CD4-positive, alpha-beta memory T cell (primary cell): Measurements from ENCODE around the gene TSHZ2. TPM values are rescaled to one million over a fixed set of nuclear protein-coding genes. Genes with fewer than 3 reads are reported as not detected.

Source experiments
- CTCF ChIA-PET: fragments of 350-600 bp; sonication (Branson Sonifier 250); formaldehyde crosslinking; loops from one replicate; lab custom pipeline; 2021; ENCODE audit warnings: inconsistent platforms; ENCODE audit not compliant: partially characterized antibody; lab: Charles Lee
- POLR2A ChIA-PET: fragments of 350-600 bp; sonication (Branson Sonifier 250); formaldehyde crosslinking; loops from one replicate; lab custom pipeline; 2021; ENCODE audit not compliant: partially characterized antibody; lab: Charles Lee
- DNase-seq, 5 donors: peaks; one replicate each; pipeline versions ENCODE4 v3.0.0 to v3.0.0-alpha.2; 2020 to 2022; ENCODE audit warnings: mixed read lengths in 1 of 5
- H3K27ac ChIP-seq: one replicate; pipeline ENCODE4 v1.7.0; 2013; ENCODE audit warnings: low read depth, low read length
- H3K27me3 ChIP-seq: 2 replicates; pipeline ENCODE4 v1.7.0; 2013; ENCODE audit warnings: mild to moderate bottlenecking, low read length, moderate library complexity; ENCODE audit not compliant: insufficient read depth
- H3K36me3 ChIP-seq: 2 replicates; pipeline ENCODE4 v1.7.0; 2013; ENCODE audit warnings: mild to moderate bottlenecking, low read length, moderate library complexity; ENCODE audit not compliant: insufficient read depth
- H3K4me1 ChIP-seq: 2 replicates; pipeline ENCODE4 v1.7.0; 2013; ENCODE audit warnings: mild to moderate bottlenecking, low read length, moderate library complexity; ENCODE audit not compliant: insufficient read depth
- H3K4me3 ChIP-seq, 2 donors: one replicate each; pipeline ENCODE4 v1.7.0; 2013; ENCODE audit warnings: low read length in 2 of 2, mild to moderate bottlenecking in 1 of 2
- H3K9me3 ChIP-seq, 2 donors: one replicate each; pipeline ENCODE4 v1.7.0; 2013; ENCODE audit warnings: low read length in 2 of 2, control low read depth in 1 of 2; ENCODE audit not compliant: control insufficient read depth in 1 of 2
- H3K27ac Mint-ChIP-seq, 7 donors: one replicate each; pipeline ENCODE4 v1.8.0; 2020 to 2021; ENCODE audit warnings: mixed read lengths in 7 of 7, mild to moderate bottlenecking in 6 of 7, inconsistent platforms in 3 of 7, moderate library complexity in 3 of 7
- H3K27me3 Mint-ChIP-seq, 2 donors: one replicate each; pipeline ENCODE4 v1.8.0; 2020 to 2021; ENCODE audit warnings: mixed read lengths in 2 of 2
- H3K36me3 Mint-ChIP-seq, 2 donors: one replicate each; pipeline ENCODE4 v1.8.0; 2020 to 2021; ENCODE audit warnings: mixed read lengths in 2 of 2, inconsistent platforms in 1 of 2, mild to moderate bottlenecking in 1 of 2
- H3K4me1 Mint-ChIP-seq, 4 donors: one replicate each; pipeline ENCODE4 v1.8.0; 2020 to 2021; ENCODE audit warnings: mixed read lengths in 4 of 4, mild to moderate bottlenecking in 1 of 4
- H3K4me3 Mint-ChIP-seq, 8 donors: one replicate each; pipeline ENCODE4 v1.8.0; 2020 to 2021; ENCODE audit warnings: mixed read lengths in 8 of 8, mild to moderate bottlenecking in 7 of 8, moderate library complexity in 6 of 8, inconsistent platforms in 3 of 8
- H3K9me3 Mint-ChIP-seq, 8 donors: one replicate each; pipeline ENCODE4 v1.8.0; 2020 to 2021; ENCODE audit warnings: mixed read lengths in 8 of 8, mild to moderate bottlenecking in 5 of 8, inconsistent platforms in 3 of 8, moderate library complexity in 1 of 8
- intact Hi-C: fragments of 100-400 bp; cut with micrococcal nuclease; formaldehyde crosslinking; loops from one replicate; pipeline ENCODE4 v1.15.1; 2023
- polyA plus RNA-seq, 2 donors: library from polyadenylated mRNA; unstranded; fragments of 300-500 nt; fragmentation: Illumina TruSeq; gene quantifications; one replicate each; pipeline ENCODE4 v1.2.3, GENCODE V29; 2021
- total RNA-seq, 2 experiments: library from RNA; stranded (reverse); gene quantifications; one replicate each; pipeline ENCODE4 v1.2.3, GENCODE V29; 2021

TSHZ2 gene
- total RNA-seq (10 to 100 TPM; 30.2 to 31.8 TPM), polyA plus RNA-seq (1 to 10 TPM; 2.3 to 4.1 TPM)

GRCh38 chr20:52972190-52972937 is at the start of gene TSHZ2:
TSHZ2 (plus strand) TSS chr20:52972358; CDS start chr20:52973294, 936 bp downstream.
- CTCF ChIA-PET: no interaction called here

GRCh38 chr20:52922436-52922835 is 49.7 kb upstream of the TSHZ2 start:
- H3K36me3 ChIP-seq: no peaks in the 10 kb centered on the region
- no peaks in the 10 kb centered on the region for H3K9me3 ChIP-seq
- H3K4me3 ChIP-seq: no peak overlapping the region
- Mint-ChIP-seq H3K36me3 (no peaks in the 10 kb centered on the region), H3K27me3 (peaks cover 0 to 6% of the 10 kb centered on the region in 2 donors), H3K4me3 (no peak overlapping the region), H3K4me1 (no peaks in the 10 kb centered on the region), H3K9me3 (no peaks in the 10 kb centered on the region), H3K27ac (peak overlapping the region in 1 of 7 donors; percentile 8)
- ChIA-PET CTCF (no interaction called here), POLR2A (no interaction called here)
- intact Hi-C loops: no loop called here
- no peak overlapping the region for H3K27ac ChIP-seq
- H3K27me3 ChIP-seq: no peaks in the 10 kb centered on the region
- DNase-seq: no peak
- no peaks in the 10 kb centered on the region for H3K4me1 ChIP-seq

More at GRCh38 chr20:52972190-52972937, at the start of gene TSHZ2:
- H3K27me3 Mint-ChIP-seq: peaks cover 5 to 28% of the 10 kb centered on the region in 2 donors
- Histone ChIP-seq H3K4me3 (peak within 1 kb of the TSS; percentile 49 to 63), H3K4me1 (peaks cover 29% of the 10 kb centered on the region), H3K36me3 (no peaks in the 10 kb centered on the region), H3K27ac (peak within 1 kb of the TSS; percentile 71), H3K27me3 (no peaks in the 10 kb centered on the region), H3K9me3 (no peaks in the 10 kb centered on the region)
- H3K4me3 Mint-ChIP-seq: peak within 1 kb of the TSS; percentile 91 to 98 (median 96)
- POLR2A ChIA-PET: interaction anchor here (1.5 to 5.7 kb wide), 3 partner anchors 28 to 562 kb away, joined by 3 to 111 read pairs (median 24); no protein-coding TSS in a partner anchor
- intact Hi-C loops: loop anchor here (2.0 to 10.0 kb wide), 4 partner anchors 50 to 975 kb away; no protein-coding TSS in a partner anchor
- peak; percentile 45 to 77 (median 60) for DNase-seq
- H3K36me3 Mint-ChIP-seq: peaks cover 0 to 10% of the 10 kb centered on the region in 2 donors
- H3K9me3 Mint-ChIP-seq: peaks cover 0 to 2% (median 0%) of the 10 kb centered on the region in 8 donors
- peak within 1 kb of the TSS; percentile 89 to 98 (median 96) for H3K27ac Mint-ChIP-seq
- H3K4me1 Mint-ChIP-seq: peaks cover 11 to 56% (median 29%) of the 10 kb centered on the region in 4 donors

GRCh38 chr20:52923123-52923937 is 48.8 kb upstream of the TSHZ2 start:
- Mint-ChIP-seq H3K36me3 (no peaks in the 10 kb centered on the region), H3K4me3 (no peak overlapping the region), H3K9me3 (no peaks in the 10 kb centered on the region), H3K27ac (no peak overlapping the region), H3K27me3 (peaks cover 0 to 6% of the 10 kb centered on the region in 2 donors), H3K4me1 (no peaks in the 10 kb centered on the region)
- DNase-seq: no peak
- Histone ChIP-seq H3K4me3 (no peak overlapping the region), H3K27ac (no peak overlapping the region), H3K9me3 (no peaks in the 10 kb centered on the region), H3K4me1 (no peaks in the 10 kb centered on the region), H3K36me3 (no peaks in the 10 kb centered on the region), H3K27me3 (no peaks in the 10 kb centered on the region)
- intact Hi-C loops: no loop called here
- CTCF ChIA-PET: no interaction called here
- POLR2A ChIA-PET: no interaction called here

GRCh38 chr20:52924411-52925271 is 47.5 kb upstream of the TSHZ2 start:
- Mint-ChIP-seq H3K9me3 (no peaks in the 10 kb centered on the region), H3K27ac (no peak overlapping the region), H3K36me3 (no peaks in the 10 kb centered on the region), H3K27me3 (peaks cover 0 to 6% of the 10 kb centered on the region in 2 donors), H3K4me3 (peak overlapping the region in 1 of 8 donors; percentile 50), H3K4me1 (no peaks in the 10 kb centered on the region)
- Histone ChIP-seq H3K27ac (no peak overlapping the region), H3K4me3 (no peak overlapping the region), H3K4me1 (no peaks in the 10 kb centered on the region), H3K36me3 (no peaks in the 10 kb centered on the region), H3K9me3 (no peaks in the 10 kb centered on the region), H3K27me3 (no peaks in the 10 kb centered on the region)
- ChIA-PET CTCF (no interaction called here), POLR2A (no interaction called here)
- intact Hi-C loops: no loop called here
- DNase-seq: no peak

GRCh38 chr20:52926505-52926904 is 45.7 kb upstream of the TSHZ2 start:
- no peaks in the 10 kb centered on the region for H3K36me3 ChIP-seq
- no peak overlapping the region for H3K4me3 ChIP-seq
- no peak overlapping the region for H3K27ac ChIP-seq
- no peaks in the 10 kb centered on the region for H3K4me1 Mint-ChIP-seq
- POLR2A ChIA-PET: no interaction called here
- no peak for DNase-seq
- intact Hi-C loops: no loop called here
- CTCF ChIA-PET: no interaction called here
- H3K27me3 ChIP-seq: no peaks in the 10 kb centered on the region
- H3K9me3 Mint-ChIP-seq: no peaks in the 10 kb centered on the region
- no peak overlapping the region for H3K4me3 Mint-ChIP-seq
- H3K27ac Mint-ChIP-seq: no peak overlapping the region
- peaks cover 0 to 3% of the 10 kb centered on the region in 2 donors for H3K27me3 Mint-ChIP-seq
- no peaks in the 10 kb centered on the region for H3K9me3 ChIP-seq
- H3K36me3 Mint-ChIP-seq: no peaks in the 10 kb centered on the region
- H3K4me1 ChIP-seq: no peaks in the 10 kb centered on the region

GRCh38 chr20:52933867-52934266 is 38.3 kb upstream of the TSHZ2 start:
- Histone ChIP-seq H3K4me1 (no peaks in the 10 kb centered on the region), H3K9me3 (no peaks in the 10 kb centered on the region), H3K4me3 (no peak overlapping the region), H3K27me3 (no peaks in the 10 kb centered on the region), H3K36me3 (no peaks in the 10 kb centered on the region), H3K27ac (no peak overlapping the region)
- DNase-seq: no peak
- POLR2A ChIA-PET: no interaction called here
- Mint-ChIP-seq H3K4me1 (no peaks in the 10 kb centered on the region), H3K36me3 (no peaks in the 10 kb centered on the region), H3K4me3 (no peak overlapping the region), H3K27ac (no peak overlapping the region), H3K9me3 (peaks cover 0 to 2% (median 0%) of the 10 kb centered on the region in 8 donors), H3K27me3 (no peaks in the 10 kb centered on the region)
- CTCF ChIA-PET: no interaction called here
- intact Hi-C loops: no loop called here
